HG03135 (cell line): Measurements from ENCODE around the gene PPP1R12C.

Experiments
- ATAC-seq: cut with Tn5 transposase; IDR thresholded peaks from one replicate; pipeline ENCODE4 v1.9.1; 2021; ENCODE audit warnings: mild to moderate bottlenecking, moderate library complexity; ENCODE audit not compliant: unreplicated experiment

PPP1R12C gene

DNA sequence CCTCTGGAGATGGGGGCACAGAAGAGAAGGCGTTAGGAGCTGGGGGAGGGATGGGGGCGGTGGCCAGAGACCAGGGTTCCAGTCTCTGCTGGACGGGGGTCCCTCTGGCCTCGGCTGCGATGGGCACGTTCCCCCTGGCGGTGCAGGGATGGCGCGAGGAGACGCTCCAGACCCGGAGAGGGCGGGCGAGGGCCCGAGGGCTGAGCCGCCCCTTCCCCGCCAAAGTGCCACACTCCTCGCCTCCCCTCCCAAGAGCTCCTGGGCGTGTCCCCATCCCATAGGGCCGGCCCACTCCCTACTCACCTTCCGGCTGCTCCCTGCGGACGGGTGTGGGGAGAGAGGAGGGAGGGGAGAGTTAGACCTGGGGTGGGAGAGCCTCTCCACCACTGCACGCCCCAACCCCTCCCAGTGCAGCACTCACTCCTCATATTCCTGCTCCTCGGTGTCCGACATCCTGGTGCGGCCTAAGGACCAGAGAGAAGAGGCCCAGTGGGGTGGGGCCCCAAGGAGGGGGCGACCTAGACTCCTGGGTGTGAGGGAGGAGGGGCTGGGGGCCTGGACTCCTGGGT lies 29.4 kb upstream of the PPP1R12C start:
- no peak for ATAC-seq

DNA sequence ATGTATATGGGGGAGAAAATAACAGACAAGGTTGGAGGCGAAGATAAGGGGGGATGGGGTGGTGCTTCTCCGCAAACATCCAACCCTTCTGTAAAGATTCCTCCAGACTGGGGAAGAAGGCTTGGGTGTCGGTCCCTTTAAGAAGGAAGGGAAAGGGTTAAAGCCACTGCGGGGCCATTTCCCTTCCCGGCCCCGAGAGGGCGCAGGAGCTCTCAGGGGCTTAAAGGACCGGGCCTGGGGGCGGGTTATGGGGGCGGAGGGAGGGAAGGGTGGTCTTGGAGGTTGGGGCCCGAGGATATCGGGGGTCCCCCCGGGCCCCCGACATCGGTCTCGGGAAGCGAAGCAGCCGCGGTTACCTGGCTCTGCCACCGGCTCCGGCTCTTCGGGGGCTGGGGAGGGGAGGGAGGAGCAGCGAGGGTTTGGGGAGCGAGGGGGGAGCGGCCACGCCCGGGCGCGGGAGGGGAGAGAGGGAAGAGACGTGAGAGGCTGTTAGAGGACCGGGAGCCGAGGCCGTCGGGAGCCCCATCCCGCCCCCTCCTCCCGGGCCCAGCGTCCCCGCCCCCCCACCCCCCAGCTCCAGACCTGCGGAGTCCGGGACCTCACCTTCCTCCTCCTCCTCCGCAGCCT lies 28.8 kb upstream of the PPP1R12C start:
- ATAC-seq: no peak

DNA sequence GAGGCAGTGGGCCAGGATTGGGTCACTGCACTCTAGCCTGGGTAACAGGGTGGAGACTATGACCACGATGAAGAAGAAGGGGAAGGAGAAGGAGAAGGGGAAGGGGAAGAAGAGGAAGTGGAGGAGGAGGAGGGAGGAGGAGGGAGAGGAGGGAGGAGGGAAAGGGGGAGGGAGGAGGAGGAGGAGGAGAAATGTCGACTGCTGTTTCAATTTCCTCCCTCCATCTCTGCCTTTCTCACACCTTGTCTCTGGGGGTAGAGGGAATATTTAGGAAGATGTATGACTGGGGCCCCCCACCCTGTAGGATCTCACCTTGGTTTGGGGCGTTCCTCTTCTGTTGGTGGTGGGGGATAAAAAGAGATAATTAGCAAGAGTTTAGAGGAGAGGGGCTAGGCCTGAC lies 27.8 kb upstream of the PPP1R12C start:
- ATAC-seq: no peak

DNA sequence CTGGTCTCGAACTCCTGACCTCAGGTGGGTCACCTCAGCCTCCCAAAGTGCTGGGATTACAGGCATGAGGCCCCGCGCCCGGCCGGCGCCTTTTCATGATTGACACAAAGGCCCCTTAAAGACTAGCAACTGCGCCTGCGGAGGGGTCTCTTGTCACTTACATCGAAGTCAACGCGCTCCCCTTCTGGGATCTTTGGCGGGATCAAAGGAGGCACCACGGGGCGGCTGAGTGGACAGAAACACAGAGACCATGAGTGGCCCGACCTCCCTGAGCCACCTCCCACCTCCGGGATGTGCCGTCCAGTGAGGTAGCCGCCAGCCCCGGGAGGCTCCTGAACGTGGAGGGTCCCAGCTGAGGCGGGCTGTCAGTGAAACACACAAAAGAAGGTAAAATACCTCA lies 24.3 kb upstream of the PPP1R12C start:
- no peak for ATAC-seq

DNA sequence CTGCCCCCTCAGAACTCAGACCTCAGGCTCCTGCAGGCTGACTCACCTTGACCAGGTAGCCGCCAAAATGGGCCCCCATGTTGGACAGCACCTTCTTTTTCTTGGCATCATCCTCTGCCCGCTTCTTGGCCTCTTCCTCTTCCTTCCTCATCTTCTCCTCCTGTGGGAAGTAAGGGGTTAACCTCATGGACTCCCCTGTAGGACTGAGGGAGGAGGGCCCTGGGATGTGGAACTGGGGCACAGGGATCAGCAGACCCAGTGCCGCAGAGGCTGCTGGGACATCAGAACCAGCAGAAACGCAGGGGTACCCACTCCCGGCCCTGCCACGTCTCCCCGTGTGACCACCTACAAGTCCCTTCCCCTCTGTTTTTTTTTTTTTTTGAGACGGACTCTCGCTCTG lies 20.5 kb upstream of the PPP1R12C start:
- no peak for ATAC-seq

DNA sequence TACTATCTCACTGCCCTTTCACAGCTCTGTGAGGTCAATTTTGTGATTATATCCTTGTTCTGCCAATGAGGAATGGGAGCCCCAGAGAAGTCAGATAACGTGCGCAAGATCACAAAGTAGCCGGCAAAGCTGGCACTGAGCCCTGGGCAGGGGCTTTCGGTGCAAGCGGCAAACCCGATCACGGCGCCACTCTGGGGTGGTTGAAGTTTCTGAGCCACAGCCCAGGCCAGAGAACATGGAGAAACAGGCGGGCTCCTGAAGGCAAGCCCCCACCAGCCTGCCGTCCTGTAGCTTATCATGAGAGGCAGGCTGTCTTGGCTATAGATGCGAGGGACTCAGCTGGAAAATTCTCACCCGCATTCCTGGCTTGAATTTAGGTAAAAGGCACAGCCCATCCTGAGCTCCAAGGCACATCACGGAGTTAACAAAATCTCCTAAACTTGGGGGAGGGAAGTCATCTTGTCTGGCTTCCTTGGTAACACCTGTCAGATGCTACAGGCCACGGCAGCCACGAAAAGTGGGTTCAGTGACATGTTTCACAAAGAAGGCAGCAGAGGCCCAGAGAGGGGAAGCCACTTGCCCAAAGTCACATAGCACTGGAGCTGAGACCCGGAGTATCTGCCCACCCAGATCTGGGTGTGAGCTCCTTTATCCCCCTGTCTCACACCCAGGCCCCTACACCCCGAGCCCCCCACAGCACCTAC lies 19.1 kb upstream of the PPP1R12C start:
- no peak for ATAC-seq

DNA sequence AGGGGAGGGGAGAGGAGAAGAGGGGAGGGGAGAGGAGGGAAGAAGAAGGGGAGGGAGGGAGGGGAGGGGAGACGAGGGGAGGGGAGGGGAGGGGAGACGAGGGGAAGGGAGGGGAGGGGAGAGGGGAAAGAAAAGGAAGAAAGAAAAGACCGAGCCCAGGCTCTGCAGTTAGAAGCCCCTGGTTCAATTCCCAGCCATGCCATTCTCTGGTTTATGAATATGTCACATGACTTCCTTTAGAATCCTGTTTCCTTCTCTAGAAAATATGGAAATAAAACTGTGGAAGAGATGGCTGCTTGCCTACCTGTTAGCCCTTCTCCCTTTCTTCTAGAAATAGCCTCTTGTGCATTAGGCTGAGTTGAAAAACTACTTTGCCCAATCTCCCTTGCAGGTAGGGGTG lies 17.3 kb upstream of the PPP1R12C start:
- no peak for ATAC-seq

DNA sequence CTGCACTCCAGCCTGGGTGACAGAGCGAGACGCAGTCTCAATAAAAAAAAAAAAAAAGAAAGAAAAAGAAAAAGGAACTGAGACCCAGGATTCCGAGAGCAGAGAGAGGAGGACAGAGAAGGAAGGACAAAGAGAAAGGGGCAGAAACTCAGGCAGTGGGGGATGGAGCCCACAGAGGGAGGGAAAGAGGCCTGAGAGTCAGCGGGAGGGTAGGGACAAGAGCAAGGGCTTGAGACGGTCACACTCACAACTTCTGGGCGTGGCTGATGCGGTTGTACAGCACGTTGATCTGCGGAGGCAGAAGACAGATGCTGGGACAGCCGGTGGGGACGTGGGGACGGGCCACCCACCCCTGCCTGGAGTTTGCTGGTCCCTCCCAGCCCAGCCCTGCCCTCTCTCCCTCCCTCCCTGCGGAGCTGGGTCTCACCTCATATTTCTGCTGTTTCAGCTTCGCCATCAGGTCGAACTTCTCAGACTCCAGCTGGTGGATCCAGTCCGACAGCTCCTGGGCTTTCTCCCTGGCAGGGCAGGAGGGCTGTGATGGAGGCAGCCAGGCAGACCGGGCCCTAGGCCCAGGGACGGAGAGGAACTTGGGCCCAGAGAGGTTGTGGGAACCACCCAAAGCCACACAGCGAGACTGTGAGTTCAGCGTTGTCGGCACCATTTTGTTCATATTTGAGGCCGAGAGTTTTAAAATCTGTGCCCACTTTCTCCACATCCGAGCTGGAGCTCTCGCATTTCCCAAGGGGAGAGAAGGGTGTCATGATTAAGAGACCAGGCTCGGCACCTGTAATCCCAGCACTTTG lies 16.4 kb upstream of the PPP1R12C start:
- ATAC-seq: no peak

DNA sequence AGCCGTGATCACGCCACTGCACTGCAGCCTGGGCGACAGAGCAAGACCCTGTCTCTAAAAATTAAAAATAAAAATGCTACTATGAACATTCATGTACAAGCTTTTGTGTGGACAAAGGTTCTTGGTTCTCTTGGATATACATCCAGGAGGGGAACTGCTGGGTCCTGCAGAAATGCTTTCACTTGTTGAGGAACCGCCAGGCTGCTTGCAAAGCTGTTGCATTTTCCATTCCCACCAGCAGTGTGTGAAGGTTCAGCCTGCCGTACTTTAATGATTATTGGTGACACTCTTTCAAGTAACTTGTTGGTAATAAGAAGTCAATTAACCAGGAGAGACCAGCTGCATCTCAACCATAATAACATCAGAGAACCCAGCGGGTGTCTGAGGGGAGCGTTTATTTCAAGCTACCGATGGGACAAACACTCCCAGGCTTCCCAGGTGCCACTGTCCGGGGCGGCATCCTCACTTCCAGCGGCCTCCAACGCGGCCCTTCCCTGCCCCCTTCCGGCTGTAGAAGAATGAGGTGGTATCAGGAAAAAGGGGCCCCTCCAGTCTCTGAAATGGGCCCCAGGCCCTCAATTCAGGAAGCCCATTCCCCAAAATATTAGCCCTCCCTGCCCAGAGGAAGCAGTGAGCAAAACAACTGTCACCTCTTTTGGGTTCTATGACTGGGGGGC lies 15.2 kb upstream of the PPP1R12C start:
- ATAC-seq: no peak

DNA sequence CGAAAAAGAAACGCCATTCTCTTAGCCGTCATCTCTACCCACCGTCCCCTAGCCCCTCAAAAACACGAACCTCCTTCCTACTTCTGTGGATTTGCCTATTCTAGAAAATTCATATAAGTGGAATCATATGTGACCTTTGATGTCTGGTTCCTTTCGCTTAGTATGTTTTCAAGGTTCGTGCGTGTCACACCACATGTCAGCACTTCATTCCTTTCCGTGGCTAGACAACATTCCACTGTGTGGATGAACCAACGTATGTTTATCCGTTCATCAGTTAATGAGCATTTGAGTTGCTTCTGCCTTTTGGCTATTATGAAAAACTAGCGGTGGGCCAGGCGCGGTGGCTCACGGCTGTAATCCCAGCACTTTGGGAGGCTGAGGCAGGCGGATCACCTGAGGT lies 14.0 kb upstream of the PPP1R12C start:
- ATAC-seq: no peak

DNA sequence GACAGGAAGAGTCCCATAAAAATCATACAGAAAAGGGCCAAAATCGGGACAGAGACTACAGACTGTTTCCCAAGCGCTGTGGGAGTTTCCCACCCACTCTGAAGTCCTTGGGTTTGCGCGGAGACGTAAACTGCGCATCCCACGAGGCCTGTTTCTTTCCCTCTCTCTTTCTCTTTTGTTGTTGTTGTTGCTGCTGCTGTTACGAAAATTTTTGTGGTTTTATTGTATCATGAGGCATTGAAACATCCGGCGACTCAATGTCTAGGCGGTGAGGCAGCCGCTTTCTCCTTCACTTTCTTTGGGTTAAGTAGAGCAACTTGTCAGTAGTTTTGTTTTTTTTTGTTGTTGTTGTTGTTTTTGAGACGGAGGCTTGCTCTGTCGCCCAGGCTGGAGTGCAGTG lies 1.6 kb upstream of the PPP1R12C start:
- ATAC-seq: no peak

DNA sequence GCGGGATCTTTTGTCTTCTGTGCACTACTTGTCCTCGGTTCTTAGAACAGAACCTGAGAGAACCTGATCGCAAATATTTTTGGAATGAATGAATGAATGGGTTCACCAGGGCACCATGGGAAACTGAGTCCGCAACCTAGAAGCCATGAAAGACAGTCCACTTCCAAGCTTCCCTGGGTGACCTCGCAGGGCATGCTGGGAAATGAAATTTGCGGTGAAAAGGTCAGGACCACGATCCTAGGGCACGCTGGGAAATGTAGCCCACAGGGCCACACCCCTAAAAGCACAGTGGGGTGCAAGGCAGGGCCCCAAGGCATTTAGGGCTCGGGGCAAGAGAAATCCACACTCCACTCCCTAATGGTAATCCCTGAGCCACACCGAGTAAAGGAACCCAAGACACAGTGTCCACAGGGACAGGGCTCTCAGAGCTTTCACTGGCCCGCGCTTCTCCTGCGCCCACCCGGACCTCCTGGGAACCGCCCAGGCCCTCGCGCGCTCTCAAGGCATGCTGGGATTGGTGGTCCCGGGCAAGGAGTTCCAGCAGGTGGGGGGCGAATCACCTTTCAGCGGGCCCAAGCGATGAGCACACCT lies 1.1 kb upstream of the PPP1R12C start:
- ATAC-seq: no peak

DNA sequence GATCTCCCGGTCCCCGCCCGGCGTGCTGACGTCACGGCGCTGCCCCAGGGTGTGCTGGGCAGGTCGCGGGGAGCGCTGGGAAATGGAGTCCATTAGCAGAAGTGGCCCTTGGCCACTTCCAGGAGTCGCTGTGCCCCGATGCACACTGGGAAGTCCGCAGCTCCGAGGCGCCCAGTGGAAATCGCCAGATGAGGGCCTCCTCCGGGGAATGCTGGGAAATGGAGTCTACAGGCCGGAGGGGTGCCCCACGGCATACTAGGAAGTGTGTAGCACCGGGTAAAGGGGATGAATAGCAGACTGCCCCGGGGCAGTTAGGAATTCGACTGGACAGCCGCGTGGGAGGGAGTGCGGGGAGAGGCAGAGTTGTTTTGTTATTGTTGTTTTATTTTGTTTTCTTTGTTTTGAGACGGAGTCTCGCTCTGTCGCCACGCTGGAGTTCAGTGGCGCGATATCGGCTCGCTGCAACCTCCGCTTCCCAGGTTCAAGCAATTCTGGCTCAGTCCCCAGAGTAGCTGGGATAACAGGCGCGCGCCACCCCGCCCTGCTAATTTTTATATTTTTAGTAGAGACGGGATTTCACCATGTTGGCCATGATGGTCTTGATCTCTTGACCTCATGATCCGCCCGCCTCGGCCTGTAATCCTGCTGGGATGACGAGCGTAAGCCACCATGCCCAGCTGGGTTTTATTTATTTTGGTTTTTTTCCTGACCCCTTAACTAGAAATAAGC lies 390 bp upstream of the PPP1R12C start:
- ATAC-seq: peak; percentile 82

DNA sequence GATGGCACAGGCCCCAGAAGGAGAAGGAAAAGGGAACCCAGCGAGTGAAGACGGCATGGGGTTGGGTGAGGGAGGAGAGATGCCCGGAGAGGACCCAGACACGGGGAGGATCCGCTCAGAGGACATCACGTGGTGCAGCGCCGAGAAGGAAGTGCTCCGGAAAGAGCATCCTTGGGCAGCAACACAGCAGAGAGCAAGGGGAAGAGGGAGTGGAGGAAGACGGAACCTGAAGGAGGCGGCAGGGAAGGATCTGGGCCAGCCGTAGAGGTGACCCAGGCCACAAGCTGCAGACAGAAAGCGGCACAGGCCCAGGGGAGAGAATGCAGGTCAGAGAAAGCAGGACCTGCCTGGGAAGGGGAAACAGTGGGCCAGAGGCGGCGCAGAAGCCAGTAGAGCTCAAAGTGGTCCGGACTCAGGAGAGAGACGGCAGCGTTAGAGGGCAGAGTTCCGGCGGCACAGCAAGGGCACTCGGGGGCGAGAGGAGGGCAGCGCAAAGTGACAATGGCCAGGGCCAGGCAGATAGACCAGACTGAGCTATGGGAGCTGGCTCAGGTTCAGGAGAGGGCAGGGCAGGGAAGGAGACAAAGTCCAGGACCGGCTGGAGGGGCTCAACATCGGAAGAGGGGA lies 1.1 kb downstream of the PPP1R12C start:
- ATAC-seq: no peak

DNA sequence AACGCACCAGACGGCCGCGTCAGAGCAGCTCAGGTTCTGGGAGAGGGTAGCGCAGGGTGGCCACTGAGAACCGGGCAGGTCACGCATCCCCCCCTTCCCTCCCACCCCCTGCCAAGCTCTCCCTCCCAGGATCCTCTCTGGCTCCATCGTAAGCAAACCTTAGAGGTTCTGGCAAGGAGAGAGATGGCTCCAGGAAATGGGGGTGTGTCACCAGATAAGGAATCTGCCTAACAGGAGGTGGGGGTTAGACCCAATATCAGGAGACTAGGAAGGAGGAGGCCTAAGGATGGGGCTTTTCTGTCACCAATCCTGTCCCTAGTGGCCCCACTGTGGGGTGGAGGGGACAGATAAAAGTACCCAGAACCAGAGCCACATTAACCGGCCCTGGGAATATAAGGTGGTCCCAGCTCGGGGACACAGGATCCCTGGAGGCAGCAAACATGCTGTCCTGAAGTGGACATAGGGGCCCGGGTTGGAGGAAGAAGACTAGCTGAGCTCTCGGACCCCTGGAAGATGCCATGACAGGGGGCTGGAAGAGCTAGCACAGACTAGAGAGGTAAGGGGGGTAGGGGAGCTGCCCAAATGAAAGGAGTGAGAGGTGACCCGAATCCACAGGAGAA lies 1.9 kb downstream of the PPP1R12C start:
- no peak for ATAC-seq

DNA sequence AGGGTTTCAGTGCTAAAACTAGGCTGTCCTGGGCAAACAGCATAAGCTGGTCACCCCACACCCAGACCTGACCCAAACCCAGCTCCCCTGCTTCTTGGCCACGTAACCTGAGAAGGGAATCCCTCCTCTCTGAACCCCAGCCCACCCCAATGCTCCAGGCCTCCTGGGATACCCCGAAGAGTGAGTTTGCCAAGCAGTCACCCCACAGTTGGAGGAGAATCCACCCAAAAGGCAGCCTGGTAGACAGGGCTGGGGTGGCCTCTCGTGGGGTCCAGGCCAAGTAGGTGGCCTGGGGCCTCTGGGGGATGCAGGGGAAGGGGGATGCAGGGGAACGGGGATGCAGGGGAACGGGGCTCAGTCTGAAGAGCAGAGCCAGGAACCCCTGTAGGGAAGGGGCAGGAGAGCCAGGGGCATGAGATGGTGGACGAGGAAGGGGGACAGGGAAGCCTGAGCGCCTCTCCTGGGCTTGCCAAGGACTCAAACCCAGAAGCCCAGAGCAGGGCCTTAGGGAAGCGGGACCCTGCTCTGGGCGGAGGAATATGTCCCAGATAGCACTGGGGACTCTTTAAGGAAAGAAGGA lies 2.8 kb downstream of the PPP1R12C start:
- ATAC-seq: no peak

DNA sequence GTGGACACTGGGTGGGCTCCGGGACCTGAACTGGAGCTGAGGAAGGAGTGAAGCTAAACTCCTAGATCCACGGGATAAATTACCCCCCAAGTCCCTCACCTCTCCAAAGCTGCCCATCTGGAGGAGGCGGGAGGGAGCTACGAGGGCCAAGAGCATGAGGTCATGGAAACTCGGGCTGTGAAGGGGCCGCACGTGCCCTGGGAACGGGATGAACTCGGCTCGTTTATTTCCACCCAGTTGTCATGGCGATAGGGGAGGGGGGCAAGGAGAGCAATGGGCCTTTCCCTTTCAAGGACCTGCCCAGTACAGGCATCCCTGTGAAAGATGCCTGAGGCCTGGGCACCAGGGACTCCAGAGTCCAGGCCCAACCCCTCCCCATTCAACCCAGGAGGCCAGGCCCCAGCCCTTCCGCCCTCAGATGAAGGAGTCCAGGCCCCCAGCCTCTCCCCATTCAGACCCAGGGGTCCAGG lies 3.8 kb downstream of the PPP1R12C start:
- ATAC-seq: no peak

DNA sequence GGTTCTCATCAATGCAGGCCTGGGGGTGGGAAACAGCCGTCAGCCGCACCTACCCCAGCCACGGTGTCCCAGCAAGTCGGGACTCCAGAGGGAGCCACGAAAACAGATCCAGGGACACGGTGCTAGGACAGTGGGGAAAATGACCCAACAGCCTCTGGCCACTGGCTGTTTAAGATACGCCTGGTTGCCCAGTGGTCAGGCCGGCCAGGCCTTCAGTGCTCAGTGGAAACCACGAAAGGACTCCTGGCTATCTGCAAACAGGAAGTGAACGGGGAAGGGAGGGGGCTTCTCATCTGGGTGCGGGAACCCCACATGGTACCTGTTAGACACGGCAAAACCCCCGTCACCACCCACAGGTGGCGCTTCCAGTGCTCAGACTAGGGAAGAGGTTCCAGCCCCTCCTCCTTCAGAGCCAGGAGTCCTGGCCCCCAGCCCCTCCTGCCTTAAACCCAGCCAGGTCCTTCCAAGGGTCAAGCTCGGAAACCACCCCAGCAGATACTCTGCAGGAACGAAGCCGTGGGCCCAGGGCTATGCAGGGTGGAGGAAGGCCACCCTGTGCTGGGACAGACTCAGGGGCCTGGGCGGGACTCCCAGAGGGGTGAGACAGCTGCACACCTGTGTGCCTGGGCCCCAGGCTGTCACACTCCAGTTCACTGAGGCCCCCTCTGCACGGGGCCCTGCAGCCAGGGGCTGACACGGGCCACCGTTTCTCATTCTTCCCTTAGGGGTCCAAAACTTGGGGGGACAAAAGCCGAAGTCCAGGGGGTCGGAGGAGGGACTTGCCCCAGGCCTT lies 4.5 kb downstream of the PPP1R12C start:
- no peak for ATAC-seq
